ENCODE measurements around the gene CTNNBL1. TPM values are rescaled to one million over a fixed set of nuclear protein-coding genes. Genes with fewer than 3 reads are reported as not detected.

CTNNBL1 gene
- total and polyA plus RNA-seq, 2 of the 4 experiments (the other 2 are of a cell fraction): 29.9 to 34.1 TPM

DNA sequence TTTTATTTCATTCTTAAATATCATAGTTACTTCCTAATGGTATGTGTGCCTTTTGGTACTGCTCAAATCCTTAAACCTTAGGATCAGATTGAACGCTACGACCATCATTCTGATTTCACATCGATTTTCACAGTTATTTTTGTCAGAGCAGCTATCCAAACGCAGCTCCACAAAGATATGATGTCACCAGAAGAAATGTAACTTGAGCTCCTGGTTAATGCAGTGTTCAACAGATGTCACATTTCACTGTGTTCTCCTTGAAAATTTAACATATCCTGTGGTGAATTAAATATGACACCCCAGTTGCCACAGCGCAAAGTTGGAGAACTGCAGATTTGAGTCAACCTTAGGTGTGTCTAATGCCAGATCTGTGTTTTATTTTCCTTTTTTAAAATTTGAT lies 81.4 kb downstream of the CTNNBL1 start:
- WGBS, 2 experiments (ENCODE audit: extremely low coverage in 2 of 2, insufficient read length in 1 of 2): no CpG with 5 or more reads among the region's 5 CpGs
- Histone ChIP-seq H2BK15ac (ENCODE audit: low read depth, low read length) (no peak overlapping the region), H3K27me3 (ENCODE audit: control insufficient read depth, insufficient read depth, low read length) (no peaks in the 10 kb centered on the region), H3K9me3 (ENCODE audit: control insufficient read depth, insufficient read depth, low read length) (no peaks in the 10 kb centered on the region), H3K23ac (ENCODE audit: low read depth, low read length) (no peak overlapping the region), H2BK5ac (ENCODE audit: low read depth, low read length, poor library complexity, severe bottlenecking) (no peak overlapping the region), H2AK5ac (ENCODE audit: low read depth, low read length) (no peak overlapping the region), H4K5ac (ENCODE audit: low read depth, low read length) (no peak overlapping the region), H3K27ac (ENCODE audit: insufficient read depth, low read length) (no peak overlapping the region), H3K18ac (ENCODE audit: low read depth, low read length) (no peak overlapping the region), H3K36me3 (ENCODE audit: control insufficient read depth, insufficient read depth, low read length) (peaks cover 6% of the 10 kb centered on the region), H2BK120ac (ENCODE audit: low read depth, low read length) (no peak overlapping the region), H3K14ac (replicated peaks; ENCODE audit: low read depth, low read length) (no peak overlapping the region), H2BK20ac (ENCODE audit: low read depth, low read length) (no peak overlapping the region), H3K56ac (ENCODE audit: extremely low read depth, insufficient read depth, low read length) (no peak overlapping the region), H3K9ac (ENCODE audit: low read depth, low read length) (no peak overlapping the region), H3K4me3 (ENCODE audit: insufficient read depth, low read depth, low read length) (no peak overlapping the region), H3K4me1 (ENCODE audit: control insufficient read depth, insufficient read depth, low read length) (no peaks in the 10 kb centered on the region), H3K4ac (ENCODE audit: low read depth, low read length) (no peak overlapping the region), H2AFZ (replicated peaks; ENCODE audit: low read length, poor library complexity) (no peak overlapping the region), H3K79me1 (ENCODE audit: low read depth in 1 of 2, low read length in 2 of 2) (no peaks in the 10 kb centered on the region), H2AK9ac (replicated peaks; ENCODE audit: low read depth, low read length, poor library complexity) (no peak overlapping the region), H4K91ac (ENCODE audit: insufficient read depth, low read depth, low read length) (no peak overlapping the region), H3K4me2 (ENCODE audit: low read depth, low read length) (no peak overlapping the region), H4K8ac (ENCODE audit: low read depth in 2 of 2, low read length in 2 of 2) (no peak overlapping the region), H4K20me1 (ENCODE audit: insufficient read depth, low read length) (no peaks in the 10 kb centered on the region), H3K9me1 (ENCODE audit: insufficient read depth, low read length) (no peaks in the 10 kb centered on the region)
- CTCF ChIA-PET: interaction anchor here (1.0 kb wide), 1 partner anchor 211 kb away, joined by 3 read pairs; no protein-coding TSS in a partner anchor
- intact Hi-C loops (cut with micrococcal nuclease): no loop called here
- no peak for TF ChIP-seq CTCF (conservative IDR thresholded peaks at IDR 0.05; ENCODE audit: low read depth, low read length)
- no peak for TF ChIP-seq RFX5 (IDR thresholded peaks at IDR 0.05; ENCODE audit: low read depth, low read length)
- no peak for TF ChIP-seq MXI1 (IDR thresholded peaks at IDR 0.05; ENCODE audit: borderline replicate concordance, low read depth, low read length)
- TF ChIP-seq BHLHE40 (IDR thresholded peaks at IDR 0.05; ENCODE audit: low read depth, low read length): no peak
- TF ChIP-seq, protein P1, sequence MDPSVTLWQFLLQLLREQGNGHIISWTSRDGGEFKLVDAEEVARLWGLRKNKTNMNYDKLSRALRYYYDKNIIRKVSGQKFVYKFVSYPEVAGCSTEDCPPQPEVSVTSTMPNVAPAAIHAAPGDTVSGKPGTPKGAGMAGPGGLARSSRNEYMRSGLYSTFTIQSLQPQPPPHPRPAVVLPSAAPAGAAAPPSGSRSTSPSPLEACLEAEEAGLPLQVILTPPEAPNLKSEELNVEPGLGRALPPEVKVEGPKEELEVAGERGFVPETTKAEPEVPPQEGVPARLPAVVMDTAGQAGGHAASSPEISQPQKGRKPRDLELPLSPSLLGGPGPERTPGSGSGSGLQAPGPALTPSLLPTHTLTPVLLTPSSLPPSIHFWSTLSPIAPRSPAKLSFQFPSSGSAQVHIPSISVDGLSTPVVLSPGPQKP (IDR thresholded peaks at IDR 0.05; ENCODE audit: borderline replicate concordance, low read depth, low read length): no peak
- TF ChIP-seq MAFK (IDR thresholded peaks at IDR 0.05; ENCODE audit: low read depth, low read length): no peak
- no peak for TF ChIP-seq CEBPB (IDR thresholded peaks at IDR 0.05; ENCODE audit: low read depth, low read length)
- TF ChIP-seq NFE2L2 (IDR thresholded peaks at IDR 0.05; ENCODE audit: low read depth, low read length): no peak
- TF ChIP-seq, protein P2, sequence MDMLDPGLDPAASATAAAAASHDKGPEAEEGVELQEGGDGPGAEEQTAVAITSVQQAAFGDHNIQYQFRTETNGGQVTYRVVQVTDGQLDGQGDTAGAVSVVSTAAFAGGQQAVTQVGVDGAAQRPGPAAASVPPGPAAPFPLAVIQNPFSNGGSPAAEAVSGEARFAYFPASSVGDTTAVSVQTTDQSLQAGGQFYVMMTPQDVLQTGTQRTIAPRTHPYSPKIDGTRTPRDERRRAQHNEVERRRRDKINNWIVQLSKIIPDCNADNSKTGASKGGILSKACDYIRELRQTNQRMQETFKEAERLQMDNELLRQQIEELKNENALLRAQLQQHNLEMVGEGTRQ (IDR thresholded peaks at IDR 0.05; ENCODE audit: low read depth, low read length): no peak
- TF ChIP-seq CHD1 (IDR thresholded peaks at IDR 0.05; ENCODE audit: low read depth, low read length): no peak
- no peak for TF ChIP-seq RCOR1 (IDR thresholded peaks at IDR 0.05; ENCODE audit: insufficient replicate concordance, low read length)
- no peak for TF ChIP-seq FOS (IDR thresholded peaks at IDR 0.05; ENCODE audit: low read depth, low read length)
- TF ChIP-seq MAZ (IDR thresholded peaks at IDR 0.05; ENCODE audit: borderline replicate concordance, low read depth, low read length): no peak
- TF ChIP-seq SMC3 (IDR thresholded peaks at IDR 0.05; ENCODE audit: low read depth, low read length): no peak
- no peak for TF ChIP-seq POLR2A (IDR thresholded peaks at IDR 0.05; ENCODE audit: low read depth, low read length)
- no peak for TF ChIP-seq RAD21 (IDR thresholded peaks at IDR 0.05; ENCODE audit: low read length)
- DNase-seq (peak; percentile 34), ATAC-seq (ENCODE audit: low read depth) (no peak)
- no TSS peak for BruUV-seq (replicated peaks)
- POLR2A ChIA-PET (ENCODE audit: unreplicated experiment): no interaction called here
- dilution Hi-C loops (cut with HindIII; ENCODE audit: low sequenced_read_pairs, unreplicated experiment): no loop called here
- in situ Hi-C loops (cut with MboI; ENCODE audit: low sequenced_read_pairs): no loop called here
